Breast epithelium (tissue), 3 donors: ENCODE data around the gene KCNH4.

Experiments used
- CTCF ChIP-seq, 3 donors: fragments of 450-650 bp; IDR thresholded peaks; one replicate each; pipeline ENCODE4 v1.5.1; 2016 to 2017; ENCODE audit warnings: antibody characterized with exemption in 3 of 3, mild to moderate bottlenecking in 3 of 3, moderate library complexity in 3 of 3
- POLR2A ChIP-seq: fragments of 450-650 bp; IDR thresholded peaks from one replicate; pipeline ENCODE4 v1.6.1; 2016; ENCODE audit warnings: antibody characterized with exemption, mild to moderate bottlenecking, moderate library complexity
- POLR2AphosphoS5 ChIP-seq, 3 donors: sonication (generic); formaldehyde crosslinking; IDR thresholded peaks; one replicate each; pipeline ENCODE4 v1.6.1; 2017; ENCODE audit warnings: antibody characterized with exemption in 3 of 3

GRCh38 chr17:42131981-42132432 is 48.9 kb downstream of the KCNH4 start:
- no peak for TF ChIP-seq CTCF (IDR thresholded peaks at IDR 0.05)
- no peak for TF ChIP-seq POLR2AphosphoS5 (IDR thresholded peaks at IDR 0.05)
- no peak for TF ChIP-seq POLR2A
